HEK293 (cell line): ENCODE measurements around the gene PLEKHG1.

ENCODE experiments used
- CTCF ChIA-PET: fragments of 350-600 bp; formaldehyde crosslinking; extraction: SDS; loops from one replicate; lab custom pipeline; 2021; ENCODE audit warnings: antibody characterized with exemption; lab: Yijun Ruan, JAX
- POLR2A ChIA-PET: fragments of 300-600 bp; formaldehyde crosslinking; extraction: SDS; loops from one replicate; lab custom pipeline; 2020; ENCODE audit warnings: antibody characterized with exemption, inconsistent platforms; lab: Yijun Ruan, JAX
- H3K27ac ChIP-seq: fragments of 200-500 bp; sonication (Bioruptor generic); 2 replicates; pipeline ENCODE4 v1.5.1; 2014; ENCODE audit warnings: low read depth, low read length, control low read depth, inconsistent platforms; ENCODE audit errors: extremely low read depth
- H3K36me3 ChIP-seq, 2 experiments: fragments of 200-500 bp in 1 of 2; sonication (Bioruptor generic) in 1 of 2; 1 replicate in 1 of 2; 2 replicates in 1 of 2; pipeline ENCODE4 v1.5.1; 2014 to 2017; ENCODE audit warnings: inconsistent platforms in 2 of 2, low read length in 2 of 2; ENCODE audit not compliant: control insufficient read depth in 2 of 2, insufficient read depth in 1 of 2
- H3K4me1 ChIP-seq: fragments of 200-500 bp; sonication (Bioruptor generic); 2 replicates; pipeline ENCODE4 v1.5.1; 2014; ENCODE audit warnings: mild to moderate bottlenecking, low read length, inconsistent platforms; ENCODE audit not compliant: control insufficient read depth, insufficient read depth
- H3K4me3 ChIP-seq: 2 replicates; pipeline ENCODE4 v1.5.1; 2011; ENCODE audit warnings: low read depth, mild to moderate bottlenecking, control low read depth, low read length, moderate library complexity
- H3K9me3 ChIP-seq: fragments of 200-500 bp; sonication (Bioruptor generic); 2 replicates; pipeline ENCODE4 v1.5.1; 2014; ENCODE audit warnings: low read depth, low read length, inconsistent platforms; ENCODE audit not compliant: control insufficient read depth, insufficient read depth
- FEZF1 ChIP-seq: fragments of 450-650 bp; formaldehyde crosslinking; IDR thresholded peaks from 2 replicates; pipeline ENCODE4 v1.5.1; 2016; ENCODE audit warnings: missing biosample characterization, missing genetic modification characterization
- MYNN ChIP-seq: fragments of 450-650 bp; formaldehyde crosslinking; IDR thresholded peaks from 2 replicates; pipeline ENCODE4 v1.5.1; 2016; ENCODE audit warnings: missing biosample characterization, missing genetic modification characterization, borderline replicate concordance
- PATZ1 ChIP-seq: fragments of 450-650 bp; formaldehyde crosslinking; IDR thresholded peaks from 2 replicates; pipeline ENCODE4 v1.5.1; 2016; ENCODE audit warnings: missing biosample characterization, missing genetic modification characterization
- PRDM2 ChIP-seq: fragments of 450-650 bp; formaldehyde crosslinking; IDR thresholded peaks from 2 replicates; pipeline ENCODE4 v1.5.1; 2016; ENCODE audit warnings: missing biosample characterization, missing genetic modification characterization, borderline replicate concordance
- PRDM4 ChIP-seq: fragments of 450-650 bp; formaldehyde crosslinking; IDR thresholded peaks from 2 replicates; pipeline ENCODE4 v1.5.1; 2017; ENCODE audit warnings: missing biosample characterization, missing genetic modification characterization
- TCF7L2 ChIP-seq: IDR thresholded peaks from 2 replicates; pipeline ENCODE4 v1.6.1; 2011; ENCODE audit warnings: low read depth, mild to moderate bottlenecking, inconsistent platforms, low read length, moderate library complexity, borderline replicate concordance
- WT1 ChIP-seq: fragments of 450-650 bp; formaldehyde crosslinking; IDR thresholded peaks from 2 replicates; pipeline ENCODE4 v1.5.1; 2016; ENCODE audit warnings: missing biosample characterization, missing genetic modification characterization
- ZBTB17 ChIP-seq: fragments of 450-650 bp; formaldehyde crosslinking; IDR thresholded peaks from 2 replicates; pipeline ENCODE4 v1.5.1; 2016; ENCODE audit warnings: missing biosample characterization, missing genetic modification characterization
- ZBTB49 ChIP-seq: fragments of 450-650 bp; formaldehyde crosslinking; IDR thresholded peaks from 2 replicates; pipeline ENCODE4 v1.5.1; 2016; ENCODE audit warnings: missing biosample characterization, missing genetic modification characterization, low read depth
- ZBTB6 ChIP-seq: fragments of 450-650 bp; formaldehyde crosslinking; IDR thresholded peaks from 2 replicates; pipeline ENCODE4 v1.5.1; 2017; ENCODE audit warnings: missing biosample characterization, missing genetic modification characterization
- ZNF155 ChIP-seq: fragments of 450-650 bp; formaldehyde crosslinking; IDR thresholded peaks from 2 replicates; pipeline ENCODE4 v1.5.1; 2016; ENCODE audit warnings: missing biosample characterization, missing genetic modification characterization
- ZNF23 ChIP-seq: fragments of 450-650 bp; formaldehyde crosslinking; IDR thresholded peaks from 2 replicates; pipeline ENCODE4 v1.5.1; 2016; ENCODE audit warnings: missing biosample characterization, missing genetic modification characterization, borderline replicate concordance
- ZNF266 ChIP-seq: fragments of 450-650 bp; formaldehyde crosslinking; IDR thresholded peaks from 2 replicates; pipeline ENCODE4 v1.5.1; 2016; ENCODE audit warnings: missing biosample characterization, missing genetic modification characterization, low read depth
- ZNF37A ChIP-seq: fragments of 450-650 bp; IDR thresholded peaks from 2 replicates; pipeline ENCODE4 v1.5.1; 2018; ENCODE audit warnings: missing biosample characterization, missing genetic modification characterization
- ZNF416 ChIP-seq: fragments of 450-650 bp; formaldehyde crosslinking; IDR thresholded peaks from 2 replicates; pipeline ENCODE4 v1.5.1; 2016; ENCODE audit warnings: missing biosample characterization, missing genetic modification characterization
- ZNF529 ChIP-seq: fragments of 450-650 bp; formaldehyde crosslinking; IDR thresholded peaks from 2 replicates; pipeline ENCODE4 v1.5.1; 2017; ENCODE audit warnings: missing genetic modification characterization, missing biosample characterization; ENCODE audit not compliant: insufficient replicate concordance
- ZNF600 ChIP-seq: fragments of 450-650 bp; formaldehyde crosslinking; IDR thresholded peaks from 2 replicates; pipeline ENCODE4 v1.5.1; 2016; ENCODE audit warnings: missing biosample characterization, missing genetic modification characterization
- ZSCAN23 ChIP-seq: fragments of 450-650 bp; formaldehyde crosslinking; IDR thresholded peaks from 2 replicates; pipeline ENCODE4 v1.5.1; 2016; ENCODE audit warnings: missing biosample characterization, missing genetic modification characterization

Gene PLEKHG1

GRCh38 chr6:150632785-150633485 lies 33.2 kb downstream of the PLEKHG1 start:
- ChIA-PET CTCF (interaction anchor here (0.6 to 1.2 kb wide), 3 partner anchors 52 to 691 kb away, joined by 3 to 7 read pairs (median 5); no protein-coding TSS in a partner anchor), POLR2A (no interaction called here)
- TF ChIP-seq ZBTB6 (tag by site-specific recombination) (no peak), ZNF37A (no peak), PATZ1 (no peak), ZNF23 (tag by site-specific recombination) (no peak), ZNF155 (tag by site-specific recombination) (no peak), WT1 (tag by site-specific recombination) (no peak), PRDM2 (tag by site-specific recombination) (no peak), ZNF529 (tag by site-specific recombination) (no peak), ZNF416 (no peak), ZNF266 (tag by site-specific recombination) (no peak), MYNN (tag by site-specific recombination) (no peak), PRDM4 (no peak), ZBTB49 (tag by site-specific recombination) (no peak), ZBTB17 (peak; percentile 25; the same call in 1 of the 2 replicates), ZSCAN23 (no peak), ZNF600 (tag by site-specific recombination) (peak; percentile 75), FEZF1 (tag by site-specific recombination) (no peak), TCF7L2 (no peak)
- no peak overlapping the region for H3K4me3 ChIP-seq
- H3K9me3 ChIP-seq = no peaks in the 10 kb centered on the region
- no peak overlapping the region; the same call in 1 of the 2 replicates for H3K27ac ChIP-seq
- peaks cover 35% of the 10 kb centered on the region for H3K4me1 ChIP-seq
- H3K36me3 ChIP-seq = no peaks in the 10 kb centered on the region
